ENCODE measurements around the gene ADCY7. TPM values are rescaled to one million over a fixed set of nuclear protein-coding genes. Genes with fewer than 3 reads are reported as not detected.
A peak's percentile ranks its signal among the peaks of the same experiment; 100 is the strongest.

Gene ADCY7
- total and polyA plus RNA-seq, 9 of the 15 experiments (the other 6 are each of a cell fraction or from before 2014, with no cell fraction given) = 2.3 to 108 (median 28.6) TPM

GRCh38 chr16:50338371-50339231 is 72.2 kb downstream of the ADCY7 start (continued):
- TF ChIP-seq, protein P1, sequence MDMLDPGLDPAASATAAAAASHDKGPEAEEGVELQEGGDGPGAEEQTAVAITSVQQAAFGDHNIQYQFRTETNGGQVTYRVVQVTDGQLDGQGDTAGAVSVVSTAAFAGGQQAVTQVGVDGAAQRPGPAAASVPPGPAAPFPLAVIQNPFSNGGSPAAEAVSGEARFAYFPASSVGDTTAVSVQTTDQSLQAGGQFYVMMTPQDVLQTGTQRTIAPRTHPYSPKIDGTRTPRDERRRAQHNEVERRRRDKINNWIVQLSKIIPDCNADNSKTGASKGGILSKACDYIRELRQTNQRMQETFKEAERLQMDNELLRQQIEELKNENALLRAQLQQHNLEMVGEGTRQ (CRISPR knock-in tag; IDR thresholded peaks at IDR 0.05) = no peak
- TF ChIP-seq ZNF124 (CRISPR knock-in tag; IDR thresholded peaks at IDR 0.05) (no peak), ARNT (IDR thresholded peaks at IDR 0.05) (no peak), PML (IDR thresholded peaks at IDR 0.05; ENCODE audit: low read length) (no peak), NFATC3 (IDR thresholded peaks at IDR 0.05) (no peak), ESRRB (CRISPR knock-in tag; IDR thresholded peaks at IDR 0.05; ENCODE audit: borderline replicate concordance) (no peak), NCOA2 (IDR thresholded peaks at IDR 0.05; ENCODE audit: partially characterized antibody in 2 of 2) (peak in 1 of 2 experiments; percentile 27), CTBP1 (IDR thresholded peaks at IDR 0.05; ENCODE audit: borderline replicate concordance) (peak; percentile 48; the same call in 1 of the 2 replicates), NCOR1 (IDR thresholded peaks at IDR 0.05) (peak; percentile 21; the same call in 1 of the 2 replicates), CREB3 (tag; conservative IDR thresholded peaks at IDR 0.05; ENCODE audit: low read depth) (no peak), DLX4 (CRISPR knock-in tag; IDR thresholded peaks at IDR 0.05) (no peak), ZBED1 (IDR thresholded peaks at IDR 0.05) (no peak), WHSC1 (IDR thresholded peaks at IDR 0.05; ENCODE audit: low read length) (no peak), XRCC5 (IDR thresholded peaks at IDR 0.05; ENCODE audit: low read depth, low read length) (no peak), ZNF507 (tag; conservative IDR thresholded peaks at IDR 0.05) (no peak), FUS (optimal IDR thresholded peaks at IDR 0.05; ENCODE audit: low read depth, low read length) (no peak), ZNF431 (CRISPR knock-in tag; IDR thresholded peaks at IDR 0.05) (no peak), CREM (IDR thresholded peaks at IDR 0.05; ENCODE audit: low read depth) (peak; percentile 55; the same call in 1 of the 2 replicates), GTF2A2 (tag; IDR thresholded peaks at IDR 0.05) (no peak)
- TF ChIP-seq, protein P2, sequence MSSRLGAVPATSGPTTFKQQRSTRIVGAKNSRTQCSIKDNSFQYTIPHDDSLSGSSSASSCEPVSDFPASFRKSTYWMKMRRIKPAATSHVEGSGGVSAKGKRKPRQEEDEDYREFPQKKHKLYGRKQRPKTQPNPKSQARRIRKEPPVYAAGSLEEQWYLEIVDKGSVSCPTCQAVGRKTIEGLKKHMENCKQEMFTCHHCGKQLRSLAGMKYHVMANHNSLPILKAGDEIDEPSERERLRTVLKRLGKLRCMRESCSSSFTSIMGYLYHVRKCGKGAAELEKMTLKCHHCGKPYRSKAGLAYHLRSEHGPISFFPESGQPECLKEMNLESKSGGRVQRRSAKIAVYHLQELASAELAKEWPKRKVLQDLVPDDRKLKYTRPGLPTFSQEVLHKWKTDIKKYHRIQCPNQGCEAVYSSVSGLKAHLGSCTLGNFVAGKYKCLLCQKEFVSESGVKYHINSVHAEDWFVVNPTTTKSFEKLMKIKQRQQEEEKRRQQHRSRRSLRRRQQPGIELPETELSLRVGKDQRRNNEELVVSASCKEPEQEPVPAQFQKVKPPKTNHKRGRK (tag; IDR thresholded peaks at IDR 0.05) = no peak
- TF ChIP-seq, protein P3, sequence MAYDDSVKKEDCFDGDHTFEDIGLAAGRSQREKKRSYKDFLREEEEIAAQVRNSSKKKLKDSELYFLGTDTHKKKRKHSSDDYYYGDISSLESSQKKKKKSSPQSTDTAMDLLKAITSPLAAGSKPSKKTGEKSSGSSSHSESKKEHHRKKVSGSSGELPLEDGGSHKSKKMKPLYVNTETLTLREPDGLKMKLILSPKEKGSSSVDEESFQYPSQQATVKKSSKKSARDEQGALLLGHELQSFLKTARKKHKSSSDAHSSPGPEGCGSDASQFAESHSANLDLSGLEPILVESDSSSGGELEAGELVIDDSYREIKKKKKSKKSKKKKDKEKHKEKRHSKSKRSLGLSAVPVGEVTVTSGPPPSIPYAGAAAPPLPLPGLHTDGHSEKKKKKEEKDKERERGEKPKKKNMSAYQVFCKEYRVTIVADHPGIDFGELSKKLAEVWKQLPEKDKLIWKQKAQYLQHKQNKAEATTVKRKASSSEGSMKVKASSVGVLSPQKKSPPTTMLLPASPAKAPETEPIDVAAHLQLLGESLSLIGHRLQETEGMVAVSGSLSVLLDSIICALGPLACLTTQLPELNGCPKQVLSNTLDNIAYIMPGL (CRISPR knock-in tag; IDR thresholded peaks at IDR 0.05) = no peak
- TF ChIP-seq, protein P4, sequence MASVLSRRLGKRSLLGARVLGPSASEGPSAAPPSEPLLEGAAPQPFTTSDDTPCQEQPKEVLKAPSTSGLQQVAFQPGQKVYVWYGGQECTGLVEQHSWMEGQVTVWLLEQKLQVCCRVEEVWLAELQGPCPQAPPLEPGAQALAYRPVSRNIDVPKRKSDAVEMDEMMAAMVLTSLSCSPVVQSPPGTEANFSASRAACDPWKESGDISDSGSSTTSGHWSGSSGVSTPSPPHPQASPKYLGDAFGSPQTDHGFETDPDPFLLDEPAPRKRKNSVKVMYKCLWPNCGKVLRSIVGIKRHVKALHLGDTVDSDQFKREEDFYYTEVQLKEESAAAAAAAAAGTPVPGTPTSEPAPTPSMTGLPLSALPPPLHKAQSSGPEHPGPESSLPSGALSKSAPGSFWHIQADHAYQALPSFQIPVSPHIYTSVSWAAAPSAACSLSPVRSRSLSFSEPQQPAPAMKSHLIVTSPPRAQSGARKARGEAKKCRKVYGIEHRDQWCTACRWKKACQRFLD (CRISPR knock-in tag; IDR thresholded peaks at IDR 0.05) = no peak
